ENCODE results near the gene PRH1.

Gene PRH1

DNA sequence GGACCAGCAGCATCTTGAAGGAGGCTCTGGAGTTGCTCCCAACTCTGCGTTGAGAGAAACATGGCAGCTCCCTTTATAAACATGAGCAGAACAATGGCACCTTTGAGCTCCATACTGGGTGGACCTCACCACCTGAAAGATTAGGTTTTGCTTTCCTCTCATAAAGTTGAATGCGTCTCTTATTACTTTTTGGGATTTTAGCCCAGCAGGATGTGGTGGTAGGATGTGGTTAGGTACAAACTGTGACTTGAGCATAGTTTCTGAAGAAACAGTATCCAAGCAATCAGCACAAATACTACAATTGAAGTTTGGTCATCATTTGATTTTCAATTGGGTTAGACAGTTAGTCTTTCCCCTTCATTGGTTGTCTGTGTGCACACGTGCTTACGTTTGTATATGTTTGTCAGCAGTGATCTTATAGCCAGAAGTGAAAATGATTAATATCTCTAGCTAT is 34.6 kb downstream of the PRH1 start, which contains the start of gene PRR4:
Gene PRR4, minus strand, starts transcription at position 51 of the 454 bp plus-strand sequence. Its CDS starts 38 bp downstream, at position 13.
- TF ChIP-seq, protein P1, sequence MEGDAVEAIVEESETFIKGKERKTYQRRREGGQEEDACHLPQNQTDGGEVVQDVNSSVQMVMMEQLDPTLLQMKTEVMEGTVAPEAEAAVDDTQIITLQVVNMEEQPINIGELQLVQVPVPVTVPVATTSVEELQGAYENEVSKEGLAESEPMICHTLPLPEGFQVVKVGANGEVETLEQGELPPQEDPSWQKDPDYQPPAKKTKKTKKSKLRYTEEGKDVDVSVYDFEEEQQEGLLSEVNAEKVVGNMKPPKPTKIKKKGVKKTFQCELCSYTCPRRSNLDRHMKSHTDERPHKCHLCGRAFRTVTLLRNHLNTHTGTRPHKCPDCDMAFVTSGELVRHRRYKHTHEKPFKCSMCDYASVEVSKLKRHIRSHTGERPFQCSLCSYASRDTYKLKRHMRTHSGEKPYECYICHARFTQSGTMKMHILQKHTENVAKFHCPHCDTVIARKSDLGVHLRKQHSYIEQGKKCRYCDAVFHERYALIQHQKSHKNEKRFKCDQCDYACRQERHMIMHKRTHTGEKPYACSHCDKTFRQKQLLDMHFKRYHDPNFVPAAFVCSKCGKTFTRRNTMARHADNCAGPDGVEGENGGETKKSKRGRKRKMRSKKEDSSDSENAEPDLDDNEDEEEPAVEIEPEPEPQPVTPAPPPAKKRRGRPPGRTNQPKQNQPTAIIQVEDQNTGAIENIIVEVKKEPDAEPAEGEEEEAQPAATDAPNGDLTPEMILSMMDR (IDR thresholded peaks at IDR 0.05; ENCODE audit: low read length, missing control alignments), result no peak
- no peak for DNase-seq (ENCODE audit: low read depth)

DNA sequence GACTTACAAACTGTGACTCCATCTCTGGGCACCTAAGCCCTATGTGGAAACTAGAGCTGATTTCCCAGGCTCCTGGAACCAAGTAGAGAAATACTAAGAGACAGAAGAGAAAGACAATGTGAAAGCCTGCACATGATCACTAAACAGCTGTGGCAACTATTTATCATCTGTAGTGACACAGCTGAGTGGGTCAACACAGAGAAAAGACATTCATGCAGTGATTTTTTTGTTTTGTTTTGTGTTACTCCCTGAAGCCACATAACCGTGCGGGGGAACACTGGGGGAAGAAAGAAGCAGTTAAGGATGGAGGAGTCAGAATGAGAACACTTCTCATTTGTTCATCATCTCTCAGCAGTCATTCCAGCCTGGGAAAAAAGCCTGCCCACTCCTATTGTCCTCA is 36.3 kb downstream of the PRH1 start:
- H3K4me3 ChIP-seq (replicated peaks; ENCODE audit: low read depth, low read length), result no peak overlapping the region
- TF ChIP-seq, protein P1 (IDR thresholded peaks at IDR 0.05; ENCODE audit: low read length, missing control alignments), result no peak
- DNase-seq (ENCODE audit: low read depth), result no peak

More for the DNA sequence above, 34.6 kb downstream of the PRH1 start, which contains the start of gene PRR4:
- no peak within 1 kb of the TSS for H3K4me3 ChIP-seq (replicated peaks; ENCODE audit: low read depth, low read length)

DNA sequence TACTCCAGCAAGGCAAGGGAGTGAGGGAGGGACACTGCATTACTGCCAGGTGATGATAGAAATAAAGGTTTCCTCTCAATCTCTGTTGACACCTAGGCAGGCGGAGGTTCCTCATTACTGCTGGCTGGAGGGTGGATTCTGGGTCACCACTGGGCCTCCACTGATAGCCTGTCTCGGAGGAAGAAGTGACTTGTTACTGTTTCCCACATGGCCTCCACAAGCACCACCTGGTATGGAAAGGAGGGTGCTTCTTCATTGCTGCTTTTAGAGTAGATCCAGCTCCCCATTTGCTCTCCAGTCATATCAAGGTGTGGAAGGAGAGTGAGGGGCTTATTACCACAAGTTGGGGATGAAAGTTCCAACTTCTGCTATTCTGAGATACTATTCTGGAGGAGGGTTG is 41.2 kb downstream of the PRH1 start:
- no peak for DNase-seq (ENCODE audit: low read depth)
- TF ChIP-seq, protein P1 (IDR thresholded peaks at IDR 0.05; ENCODE audit: low read length, missing control alignments), result no peak
- H3K4me3 ChIP-seq (replicated peaks; ENCODE audit: low read depth, low read length), result no peak overlapping the region

DNA sequence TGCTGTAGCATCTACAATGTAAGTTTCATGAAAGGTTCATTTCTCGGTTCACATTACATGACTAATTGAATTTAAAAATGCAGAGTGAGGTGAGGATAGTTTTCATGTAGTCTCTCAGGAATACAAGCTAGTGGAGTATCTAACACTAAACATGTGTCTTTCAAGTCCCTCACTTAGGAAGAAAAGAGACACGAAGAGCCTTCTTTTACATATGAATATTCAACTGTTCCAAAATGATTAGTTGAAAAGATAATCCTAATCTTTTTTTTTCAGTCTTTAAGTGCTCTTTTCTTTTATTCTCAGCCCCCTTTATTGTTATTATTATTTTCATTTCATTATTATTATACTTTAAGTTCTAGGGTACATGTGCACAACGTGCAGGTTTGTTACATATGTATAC is 45.6 kb downstream of the PRH1 start:
- H3K4me3 ChIP-seq (replicated peaks; ENCODE audit: low read depth, low read length), result no peak overlapping the region
- TF ChIP-seq, protein P1 (IDR thresholded peaks at IDR 0.05; ENCODE audit: low read length, missing control alignments), result no peak
- no peak for DNase-seq (ENCODE audit: low read depth)
